Adrenal gland (tissue), 5 donors: ENCODE results near the gene VAMP8.

Experiments
- CTCF ChIP-seq, 6 experiments: fragments of 450-650 bp in 4 of 6; fragments of 200-600 bp in 2 of 6; sonication (generic) in 1 of 6; IDR thresholded peaks; 1 replicate in 5 of 6; 2 replicates in 1 of 6; pipeline versions ENCODE4 v1.5.1 to v1.8.0; 2016 to 2021; ENCODE audit warnings: antibody characterized with exemption in 6 of 6, mild to moderate bottlenecking in 2 of 6, moderate library complexity in 1 of 6
- POLR2A ChIP-seq, 2 donors: fragments of 450-650 bp; IDR thresholded peaks; one replicate each; pipeline ENCODE4 v1.6.1; 2017; ENCODE audit warnings: antibody characterized with exemption in 2 of 2, mild to moderate bottlenecking in 2 of 2, moderate library complexity in 1 of 2
- donor health status: DM: no; HTN: no; CAD: no.

GRCh38 chr2:85593023-85593422 is 15.6 kb downstream of the VAMP8 start:
- TF ChIP-seq CTCF (IDR thresholded peaks at IDR 0.05): no peak
- TF ChIP-seq POLR2A (IDR thresholded peaks at IDR 0.05): no peak
